Stimulated activated CD4-positive, alpha-beta T cell treated with anti-CD3 and anti-CD28 coated beads, Interleukin-12 subunit alpha, Interleukin-12 subunit beta, amount 100 ng/mL, for 48 hours (primary cell): ENCODE measurements around the gene TES.
"Not testable (repeated sequence)": the region's sequence is repeated elsewhere in the genome, so short reads cannot be mapped to it uniquely, and the experiment has no call there.

Source experiments
- DNase-seq, 3 donors: peaks; one replicate each; pipeline ENCODE4 v3.0.0-alpha.2; 2020; ENCODE audit warnings: low read depth in 2 of 3, low spot score in 1 of 3

Gene TES, protein sequence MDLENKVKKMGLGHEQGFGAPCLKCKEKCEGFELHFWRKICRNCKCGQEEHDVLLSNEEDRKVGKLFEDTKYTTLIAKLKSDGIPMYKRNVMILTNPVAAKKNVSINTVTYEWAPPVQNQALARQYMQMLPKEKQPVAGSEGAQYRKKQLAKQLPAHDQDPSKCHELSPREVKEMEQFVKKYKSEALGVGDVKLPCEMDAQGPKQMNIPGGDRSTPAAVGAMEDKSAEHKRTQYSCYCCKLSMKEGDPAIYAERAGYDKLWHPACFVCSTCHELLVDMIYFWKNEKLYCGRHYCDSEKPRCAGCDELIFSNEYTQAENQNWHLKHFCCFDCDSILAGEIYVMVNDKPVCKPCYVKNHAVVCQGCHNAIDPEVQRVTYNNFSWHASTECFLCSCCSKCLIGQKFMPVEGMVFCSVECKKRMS

DNA sequence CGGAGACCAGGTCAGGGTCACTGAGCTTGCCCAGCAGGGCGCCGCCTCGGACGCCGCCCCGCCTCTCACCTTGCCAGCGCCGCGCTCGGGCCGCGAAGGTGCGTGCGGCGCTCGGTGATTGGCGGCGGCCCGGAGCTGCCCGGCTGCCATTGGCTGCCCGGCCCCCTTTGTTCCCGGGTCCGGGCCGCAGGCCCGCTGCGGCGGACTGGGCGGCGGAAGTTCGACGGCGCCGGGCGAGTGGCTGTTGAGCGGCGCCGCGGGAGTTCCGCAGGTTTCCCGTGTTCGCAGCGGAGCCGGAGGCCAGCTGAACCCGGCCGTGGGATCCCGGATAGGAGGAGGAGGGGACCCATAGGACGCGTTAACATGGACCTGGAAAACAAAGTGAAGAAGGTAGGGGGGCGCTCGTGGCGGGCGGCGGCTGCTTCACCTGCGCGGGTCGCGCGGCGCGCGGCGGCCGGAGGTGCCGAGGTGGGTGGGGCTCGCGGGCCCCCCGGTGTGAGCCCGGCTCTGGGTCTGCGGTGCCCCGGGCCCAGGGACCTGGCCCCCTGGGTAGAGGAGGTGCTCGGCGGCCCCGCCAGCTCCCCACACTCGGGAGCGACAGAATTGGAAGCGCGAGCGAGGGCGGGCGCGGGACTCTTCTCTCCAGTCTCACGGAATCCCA, at the start of gene TES:
TSS of gene TES (plus strand) at position 195 of the 661 bp plus-strand sequence. CDS start at position 364, 169 bp downstream.
- peak; percentile 40 to 61 (median 42) for DNase-seq

- no peak for DNase-seq
Measured at GRCh38 chr7:116161728-116162127, 48.6 kb upstream of the TES start.

- no peak for DNase-seq
Measured at GRCh38 chr7:116162254-116162653, 48.1 kb upstream of the TES start.

- DNase-seq: no peak
Measured at GRCh38 chr7:116162992-116163391, 47.3 kb upstream of the TES start.

- no peak for DNase-seq
Measured at GRCh38 chr7:116164552-116165306, 45.6 kb upstream of the TES start.

- DNase-seq: no peak
Measured at GRCh38 chr7:116165717-116166116, 44.6 kb upstream of the TES start.

DNA sequence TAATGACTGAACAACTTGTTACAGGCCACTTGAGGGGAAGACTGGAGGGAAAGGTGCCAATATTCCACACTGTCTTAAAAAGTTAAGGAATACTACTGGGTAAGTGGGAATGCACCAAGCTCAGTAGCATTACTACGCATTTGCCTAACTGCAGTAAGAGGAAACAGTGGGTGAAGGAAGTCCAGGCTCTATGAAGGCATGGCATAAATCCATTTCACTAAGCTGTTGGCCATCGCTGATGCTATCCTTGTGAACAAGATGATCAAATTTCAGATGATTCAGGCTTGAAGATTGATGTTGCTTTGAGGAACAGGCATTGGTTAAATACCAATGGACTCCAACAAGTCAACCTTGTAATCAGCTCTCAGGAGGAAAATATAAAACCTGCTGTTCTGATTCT, 44.2 kb upstream of the TES start:
- DNase-seq: no peak

DNA sequence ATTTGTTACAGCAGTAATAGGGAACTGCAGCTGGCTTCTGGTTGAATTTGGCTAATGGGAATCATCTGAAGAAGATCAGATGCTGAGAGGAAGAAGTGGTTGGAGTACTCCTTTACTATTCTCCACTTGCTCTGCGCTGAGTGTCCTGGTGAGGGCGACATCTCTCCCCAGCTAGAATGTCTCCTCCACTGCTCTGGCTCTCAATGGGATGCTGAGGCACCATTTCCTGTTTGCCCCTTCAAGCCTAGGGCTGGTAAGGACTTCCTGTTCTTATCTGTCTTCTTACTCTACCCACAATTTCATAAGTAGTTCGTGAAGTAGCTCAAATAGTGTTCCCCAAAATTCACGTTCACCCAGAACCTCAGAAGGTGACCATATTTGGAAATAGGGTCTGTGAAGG, 43.2 kb upstream of the TES start:
- DNase-seq: peak in 2 of 3 donors; percentile 14 to 15

DNA sequence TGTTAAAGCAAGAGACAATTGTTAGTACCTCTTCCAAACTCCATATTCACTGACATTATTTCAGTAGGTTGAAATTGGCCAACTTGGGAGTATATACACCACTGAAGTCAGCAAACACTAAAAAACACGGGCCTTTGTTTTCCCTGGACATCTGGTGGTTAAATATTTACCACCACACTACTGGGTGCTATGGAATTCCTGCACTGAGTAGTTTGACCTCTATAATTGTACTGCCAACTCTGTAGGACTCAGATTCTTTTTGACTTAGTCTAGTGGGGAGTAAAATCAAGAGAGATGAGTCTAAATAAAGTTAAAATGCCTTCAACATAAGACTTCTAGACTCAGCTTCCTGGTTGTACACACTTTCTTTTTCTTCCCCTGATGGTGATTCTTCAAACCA, 41.3 kb upstream of the TES start:
- no peak for DNase-seq

GRCh38 chr7:116170180-116170579, 40.2 kb upstream of the TES start:
- DNase-seq: no peak

- no peak for DNase-seq
Measured at GRCh38 chr7:116171094-116171493, 39.2 kb upstream of the TES start.

DNA sequence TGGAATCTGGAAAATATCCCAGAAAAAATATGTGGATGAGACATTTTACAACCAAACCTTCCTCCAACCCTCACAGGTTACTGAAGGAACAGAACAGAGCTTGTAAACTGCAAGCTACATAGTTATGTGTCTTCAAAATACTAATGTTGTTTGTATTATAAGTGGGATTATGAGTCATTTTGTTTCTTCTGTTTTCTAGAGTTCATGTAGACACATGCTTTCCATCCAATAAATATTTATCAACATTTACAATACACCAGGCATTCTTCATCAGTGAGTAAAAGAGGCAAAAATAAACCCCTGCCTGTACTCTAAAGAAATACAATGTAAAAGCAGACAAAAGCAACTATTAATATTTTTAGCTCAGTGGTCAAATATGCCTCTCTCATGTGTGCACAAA, 38.0 kb upstream of the TES start:
- no peak for DNase-seq

DNA sequence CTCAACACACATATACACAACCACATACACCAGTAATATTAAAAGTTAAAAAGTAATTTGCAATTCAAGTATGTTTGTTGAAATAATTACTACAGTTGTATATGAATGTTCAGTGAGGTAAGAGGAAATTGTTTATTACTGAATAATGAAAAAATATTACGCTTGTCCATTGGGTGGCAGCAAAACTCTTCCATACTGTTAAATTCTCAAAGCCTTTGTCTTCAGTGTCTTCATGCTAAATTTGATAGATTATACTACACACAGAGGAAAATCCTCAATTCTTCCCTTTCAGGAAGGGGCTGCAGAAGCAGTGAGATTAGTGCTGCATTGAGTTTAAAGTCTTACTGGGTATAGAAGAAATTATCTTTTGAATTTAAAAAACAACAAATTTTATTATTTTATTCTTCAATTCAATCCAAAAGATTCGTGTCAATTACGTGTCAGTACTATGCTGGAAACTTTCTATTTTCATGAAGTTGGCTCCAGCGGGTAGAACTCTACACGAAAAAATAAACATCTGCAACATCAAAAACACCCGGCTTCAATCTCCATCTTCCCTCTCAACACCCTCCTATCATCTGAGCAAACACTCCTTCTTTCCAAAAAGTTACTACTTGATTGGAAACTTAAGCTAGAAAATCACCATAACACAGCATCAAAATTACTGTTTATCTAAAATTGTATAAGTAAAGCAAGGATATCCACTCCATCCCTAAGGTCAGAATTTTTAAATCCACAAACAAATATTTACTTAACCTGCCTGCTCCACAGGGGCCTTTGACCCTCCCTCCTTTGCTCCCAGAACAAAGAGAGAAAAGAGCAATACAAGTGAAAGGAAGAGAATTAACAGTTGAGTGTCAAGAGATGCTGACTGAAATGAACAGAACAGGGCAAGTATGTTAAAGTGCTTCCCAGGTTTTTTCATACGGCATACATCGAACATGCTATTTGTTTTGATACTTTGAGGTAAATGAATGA, 37.0 kb upstream of the TES start:
- DNase-seq: peak in 1 of 3 donors; percentile 32

DNA sequence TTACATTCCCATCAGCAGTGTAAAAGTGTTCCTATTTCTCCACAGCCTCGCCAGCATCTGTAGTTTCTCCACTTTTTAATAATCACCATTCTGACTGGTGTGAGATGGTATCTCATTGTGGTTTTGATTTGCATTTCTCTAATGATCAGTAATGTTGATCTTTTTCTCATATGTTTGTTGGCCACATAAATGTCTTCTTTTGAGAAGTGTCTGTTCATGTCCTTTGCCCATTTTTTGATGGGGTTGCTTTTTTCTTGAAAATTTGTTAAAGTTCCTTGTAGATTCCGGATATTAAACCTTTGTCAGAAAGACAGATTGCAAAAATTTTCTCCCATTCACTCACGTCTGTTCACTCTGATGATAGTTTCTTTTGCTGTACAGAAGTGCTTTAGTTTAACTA, 35.2 kb upstream of the TES start:
- not testable (repeated sequence) for DNase-seq

- DNase-seq: no peak
Measured at GRCh38 chr7:116176226-116176625, 34.1 kb upstream of the TES start.

GRCh38 chr7:116177009-116177408, 33.3 kb upstream of the TES start:
- DNase-seq: no peak

DNA sequence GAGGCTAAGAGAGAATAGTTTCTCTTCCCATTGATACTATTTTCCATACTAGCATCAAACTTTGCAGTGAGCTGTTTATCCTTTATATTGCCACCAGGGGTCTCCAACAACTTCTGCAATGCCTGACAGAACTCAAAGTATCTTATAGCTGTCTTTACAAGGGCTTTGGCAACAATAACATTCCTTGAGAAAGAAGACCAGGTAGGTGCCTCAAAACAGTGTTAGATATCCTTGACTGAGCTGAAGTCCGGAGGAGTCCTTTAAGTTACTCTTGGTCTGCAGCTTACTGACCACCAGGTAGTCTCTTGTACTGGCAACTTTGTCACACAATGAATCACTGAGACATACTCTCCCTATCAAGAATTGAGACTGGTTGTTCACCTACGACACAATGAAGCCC, 30.0 kb upstream of the TES start:
- DNase-seq: peak in 2 of 3 donors; percentile 1 to 14

GRCh38 chr7:116182023-116182422, 28.3 kb upstream of the TES start:
- no peak for DNase-seq

GRCh38 chr7:116185450-116185849, 24.9 kb upstream of the TES start:
- DNase-seq: no peak

- DNase-seq: no peak
Measured at GRCh38 chr7:116185956-116186355, 24.4 kb upstream of the TES start.

GRCh38 chr7:116187400-116187799, 22.9 kb upstream of the TES start:
- no peak for DNase-seq
